GM12878 (cell line): ENCODE results near the gene GRK7. TPM values are rescaled to one million over a fixed set of nuclear protein-coding genes. Genes with fewer than 3 reads are reported as not detected.

ENCODE experiments used
- ATAC-seq: fragments of 200-7000 bp; cut with Tn5 transposase; 3 replicates; pipeline ENCODE4 v1.9.1; 2020; ENCODE audit warnings: mild to moderate bottlenecking, moderate library complexity
- BruUV-seq: library from RNA; stranded (reverse); fragments of 400-500 nt; replicated peaks from 2 replicates; lab custom pipeline; 2021; lab: Mats Ljungman, UMichigan
- CTCF ChIA-PET: fragments of 300-600 bp; sonication (Branson Sonifier 250); formaldehyde crosslinking; extraction: SDS; loops from one replicate; lab custom pipeline; 2021; ENCODE audit warnings: inconsistent platforms; lab: Yijun Ruan, JAX
- POLR2A ChIA-PET: fragments of 350-600 bp; formaldehyde crosslinking; extraction: SDS; loops from one replicate; lab custom pipeline; 2021; ENCODE audit warnings: inconsistent platforms; lab: Charles Lee
- RAD21 ChIA-PET: fragments of 300-600 bp; sonication (Branson Sonifier 250); formaldehyde crosslinking; loops from one replicate; lab custom pipeline; 2023; ENCODE audit warnings: antibody characterized with exemption; ENCODE audit not compliant: unreplicated experiment; lab: Charles Lee
- SMC1A ChIA-PET: fragments of 300-600 bp; sonication (Branson Sonifier 250); formaldehyde crosslinking; loops from one replicate; lab custom pipeline; 2023; ENCODE audit not compliant: unreplicated experiment, uncharacterized antibody; lab: Charles Lee
- DNase-seq: peaks from one replicate; pipeline ENCODE4 v3.0.0-alpha.2; 2011; ENCODE audit warnings: low read depth, low spot score
- FAIRE-seq: peaks from 3 replicates; lab custom pipeline; 2011; peaks lifted over from hg19 to GRCh38; lab: Jason Lieb, UNC
- H2AFZ ChIP-seq: 2 replicates; pipeline ENCODE4 v1.6.0; 2011; ENCODE audit warnings: low read depth, low read length, control low read depth; ENCODE audit not compliant: control insufficient read depth
- H3K27ac ChIP-seq: 2 replicates; pipeline ENCODE4 v1.5.1; 2011; ENCODE audit warnings: control low read depth; ENCODE audit not compliant: control insufficient read depth, insufficient read depth
- H3K27me3 ChIP-seq, 2 experiments: replicated peaks in 1 of 2; 2 replicates each; pipeline versions ENCODE4 v1.6.0 to v1.6.1; 2011; ENCODE audit warnings: low read length in 1 of 2; ENCODE audit not compliant: control insufficient read depth in 2 of 2, insufficient read depth in 2 of 2
- H3K36me3 ChIP-seq, 2 experiments: 2 replicates each; pipeline ENCODE4 v1.5.1; 2011; ENCODE audit warnings: low read length in 1 of 2; ENCODE audit not compliant: control insufficient read depth in 2 of 2, insufficient read depth in 2 of 2
- H3K4me1 ChIP-seq: 2 replicates; pipeline ENCODE4 v1.6.1; 2011; ENCODE audit warnings: mild to moderate bottlenecking, low read length, moderate library complexity, mixed read lengths; ENCODE audit not compliant: control insufficient read depth, insufficient read depth
- H3K4me2 ChIP-seq: 2 replicates; pipeline ENCODE4 v1.6.0; 2011; ENCODE audit warnings: control low read depth; ENCODE audit not compliant: control insufficient read depth, insufficient read depth
- H3K4me3 ChIP-seq: fragments of 200-600 bp; sonication (generic); 2 replicates; pipeline ENCODE4 v1.5.1; 2016
- H3K79me2 ChIP-seq: 2 replicates; pipeline ENCODE4 v1.6.0; 2011; ENCODE audit warnings: low read length; ENCODE audit not compliant: control insufficient read depth, insufficient read depth
- H3K9ac ChIP-seq: 2 replicates; pipeline ENCODE4 v1.8.0; 2011; ENCODE audit warnings: low read length, control low read depth, mixed read lengths; ENCODE audit not compliant: control insufficient read depth, insufficient read depth
- H3K9me3 ChIP-seq: replicated peaks from 3 replicates; pipeline ENCODE4 v1.5.1; 2011; ENCODE audit warnings: mild to moderate bottlenecking, low read length; ENCODE audit not compliant: control insufficient read depth, insufficient read depth
- H4K20me1 ChIP-seq: 2 replicates; pipeline ENCODE4 v1.6.0; 2011; ENCODE audit not compliant: control insufficient read depth, insufficient read depth
- BHLHE40 ChIP-seq, 2 experiments: fragments of 450-650 bp in 1 of 2; IDR thresholded peaks; 2 replicates each; pipeline ENCODE4 v1.6.1; 2011 to 2017; ENCODE audit warnings: low read depth in 2 of 2, borderline replicate concordance in 1 of 2, improper control_type of control experiment in 1 of 2, low read length in 1 of 2, mild to moderate bottlenecking in 1 of 2
- KDM1A ChIP-seq: fragments of 200-600 bp; sonication (generic); IDR thresholded peaks from 2 replicates; pipeline ENCODE4 v1.6.1; 2016; ENCODE audit warnings: borderline replicate concordance
- LARP7 ChIP-seq: fragments of 450-650 bp; IDR thresholded peaks from 2 replicates; pipeline ENCODE4 v1.6.1; 2017; ENCODE audit warnings: mild to moderate bottlenecking
- MTA3 ChIP-seq: IDR thresholded peaks from 2 replicates; pipeline ENCODE4 v1.6.1; 2012; ENCODE audit warnings: low read length, inconsistent platforms, borderline replicate concordance
- MXI1 ChIP-seq: fragments of 150-350 bp; IDR thresholded peaks from 2 replicates; pipeline ENCODE4 v1.6.1; 2011; ENCODE audit warnings: low read depth, mild to moderate bottlenecking, inconsistent platforms, low read length, improper control_type of control experiment
- POLR2AphosphoS2 ChIP-seq: IDR thresholded peaks from 2 replicates; pipeline ENCODE4 v1.6.1; 2011; ENCODE audit warnings: low read depth, mild to moderate bottlenecking, low read length, improper control_type of control experiment, moderate library complexity
- SMC3 ChIP-seq: IDR thresholded peaks from 2 replicates; pipeline ENCODE4 v1.6.1; 2011; ENCODE audit warnings: low read length, improper control_type of control experiment, borderline replicate concordance
- SREBF2 ChIP-seq: IDR thresholded peaks from 2 replicates; pipeline ENCODE4 v1.6.1; 2012; ENCODE audit warnings: mild to moderate bottlenecking, low read length
- STAT3 ChIP-seq: IDR thresholded peaks from 2 replicates; pipeline ENCODE4 v1.6.1; 2011; ENCODE audit warnings: low read depth, low read length, improper control_type of control experiment
- YBX1 ChIP-seq: fragments of 450-650 bp; IDR thresholded peaks from 2 replicates; pipeline ENCODE4 v1.6.1; 2016; ENCODE audit warnings: antibody characterized with exemption
- WGBS: methylation state at CpG from one replicate; pipeline ENCODE4 v1.1.6; 2016; ENCODE audit warnings: low lambda C conversion rate; ENCODE audit not compliant: insufficient replicate concordance, insufficient coverage; ENCODE audit errors: missing lambda C conversion rate; 5-methylcytosine and 5-hydroxymethylcytosine counted together
- in situ Hi-C: fragments of 300-500 bp; cut with MboI; formaldehyde crosslinking; loops from 9 replicates; pipeline ENCODE4 v1.14.3; 2018; ENCODE audit warnings: mixed read lengths
- intact Hi-C: fragments of 100-400 bp; cut with micrococcal nuclease; formaldehyde crosslinking; loops from one replicate; pipeline ENCODE4 v1.14.2; 2022; ENCODE audit not compliant: unreplicated experiment
- polyA plus RNA-seq, 11 experiments: library from polyadenylated mRNA; depleted of rRNA in 4 of 11; unstranded in 6 of 11; stranded (reverse) in 5 of 11; fragments of >200 nt; fragmentation: Nextera tagmentation in 4 of 11; fragmentation: Illumina TruSeq in 1 of 11; extraction: Ambion mirVana in 4 of 11; extraction: Trizol in 1 of 11; gene quantifications; 1 replicate in 1 of 11; 2 replicates in 10 of 11; pipeline versions ENCODE4 v1.2.1 to v1.2.3, GENCODE V29; 2011 to 2016; ENCODE audit warnings: inconsistent platforms in 2 of 11, missing spikeins in 2 of 11, low read depth in 1 of 11
- total RNA-seq, 4 experiments: library from RNA; depleted of rRNA in 3 of 4; stranded (reverse); fragments of >200 nt in 3 of 4; fragmentation: Illumina TruSeq in 1 of 4; extraction: Trizol in 1 of 4; gene quantifications; 2 replicates each; pipeline versions ENCODE4 v1.2.1 to v1.2.3, GENCODE V29; 2013 to 2021
- TF ChIP-seq, protein P1 (sequence below): IDR thresholded peaks from 2 replicates; pipeline ENCODE4 v1.6.1; 2011; ENCODE audit warnings: mild to moderate bottlenecking, low read depth, low read length, moderate library complexity; ENCODE audit not compliant: insufficient replicate concordance

Gene GRK7
- total and polyA plus RNA-seq, 10 of the 15 experiments (the other 5 are each of a cell fraction or from before 2014, with no cell fraction given) = not detected

DNA sequence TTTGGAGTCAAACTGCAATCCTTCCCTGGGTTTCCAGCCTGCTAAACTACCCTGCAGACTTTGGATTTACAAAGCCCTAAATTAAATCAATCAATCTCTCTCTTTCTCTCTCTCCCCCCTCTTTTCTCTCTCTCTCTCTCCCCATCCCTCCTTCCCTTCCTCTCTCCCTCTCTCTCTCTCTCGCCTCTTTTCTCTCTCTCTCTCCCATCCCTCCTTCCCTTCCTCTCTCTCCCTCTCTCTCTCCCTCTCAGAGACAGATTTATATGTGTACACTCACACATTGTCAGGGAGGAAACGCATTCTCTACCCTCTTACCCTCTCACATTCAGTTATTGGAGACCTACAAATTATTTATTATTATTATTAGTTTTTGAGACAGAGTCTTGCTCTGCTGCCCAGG, 47.0 kb downstream of the GRK7 start:
- Histone ChIP-seq H2AFZ (no peak overlapping the region), H3K79me2 (no peaks in the 10 kb centered on the region), H3K9me3 (no peaks in the 10 kb centered on the region), H3K27me3 (no peaks in the 10 kb centered on the region)
- ATAC-seq = no peak
- CTCF ChIA-PET = no interaction called here
- TF ChIP-seq BHLHE40 (IDR thresholded peaks at IDR 0.05; ENCODE audit: borderline replicate concordance in 1 of 2, low read depth in 2 of 2, low read length in 1 of 2) (no peak), MXI1 (no peak), SREBF2 (no peak), YBX1 (no peak), SMC3 (no peak), MTA3 (no peak), POLR2AphosphoS2 (no peak), STAT3 (no peak), LARP7 (no peak), KDM1A (no peak)
- TF ChIP-seq, protein P1, sequence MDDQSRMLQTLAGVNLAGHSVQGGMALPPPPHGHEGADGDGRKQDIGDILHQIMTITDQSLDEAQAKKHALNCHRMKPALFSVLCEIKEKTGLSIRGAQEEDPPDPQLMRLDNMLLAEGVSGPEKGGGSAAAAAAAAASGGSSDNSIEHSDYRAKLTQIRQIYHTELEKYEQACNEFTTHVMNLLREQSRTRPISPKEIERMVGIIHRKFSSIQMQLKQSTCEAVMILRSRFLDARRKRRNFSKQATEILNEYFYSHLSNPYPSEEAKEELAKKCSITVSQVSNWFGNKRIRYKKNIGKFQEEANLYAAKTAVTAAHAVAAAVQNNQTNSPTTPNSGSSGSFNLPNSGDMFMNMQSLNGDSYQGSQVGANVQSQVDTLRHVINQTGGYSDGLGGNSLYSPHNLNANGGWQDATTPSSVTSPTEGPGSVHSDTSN = no peak
- TF ChIP-seq, all 136 proteins: peak for 0
- ChIA-PET POLR2A (no interaction called here), SMC1A (no interaction called here), RAD21 (no interaction called here)
- no peaks in the 10 kb centered on the region for H4K20me1 ChIP-seq
- no peak overlapping the region for H3K27ac ChIP-seq
- no peak overlapping the region for H3K9ac ChIP-seq
- no peak overlapping the region for H3K4me3 ChIP-seq
- intact Hi-C loops = no loop called here
- 5% methylated on average over 2 of the region's 2 CpGs for WGBS
- in situ Hi-C loops = no loop called here
- no peak overlapping the region for H3K4me2 ChIP-seq
- H3K4me1 ChIP-seq = no peaks in the 10 kb centered on the region
- no peaks in the 10 kb centered on the region for H3K36me3 ChIP-seq
- no TSS peak for BruUV-seq
- DNase-seq = no peak
- FAIRE-seq = no peak
